Measurements from ENCODE around the gene ADIRF. TPM values are rescaled to one million over a fixed set of nuclear protein-coding genes. Genes with fewer than 3 reads are reported as not detected.

The ADIRF gene
- total and polyA plus RNA-seq, 10 of the 15 experiments (the other 5 are each of a cell fraction or from before 2014, with no cell fraction given) = 0.12 to 2.5 (median 0.70) TPM; not detected in 2

GRCh38 chr10:86960003-86960862 lies 8.0 kb upstream of the ADIRF start (continued):
- TF ChIP-seq JUNB (IDR thresholded peaks at IDR 0.05) (no peak), MAX (IDR thresholded peaks at IDR 0.05; ENCODE audit: low read depth, low read length) (peak; percentile 67; the same call in 1 of the 2 replicates), RCOR1 (conservative IDR thresholded peaks at IDR 0.05; ENCODE audit: low read depth, low read length) (no peak), IRF4 (IDR thresholded peaks at IDR 0.05; ENCODE audit: low read depth, low read length) (0 out of 2 replicates have a peak, but pooled peaks have one; percentile 36), SUZ12 (IDR thresholded peaks at IDR 0.05; ENCODE audit: unreplicated experiment) (no peak), NBN (IDR thresholded peaks at IDR 0.05) (peak; percentile 55; the same call in 1 of the 2 replicates), ATF7 (IDR thresholded peaks at IDR 0.05; ENCODE audit: low read depth) (no peak), SREBF2 (IDR thresholded peaks at IDR 0.05; ENCODE audit: low read length) (no peak), WRNIP1 (IDR thresholded peaks at IDR 0.05; ENCODE audit: borderline replicate concordance, low read depth, low read length) (no peak), HCFC1 (IDR thresholded peaks at IDR 0.05; ENCODE audit: low read length) (0 out of 2 replicates have a peak, but pooled peaks have one; percentile 13), GABPA (IDR thresholded peaks at IDR 0.05; ENCODE audit: low read depth) (no peak), ELK1 (IDR thresholded peaks at IDR 0.05; ENCODE audit: low read depth, low read length) (no peak), MEF2A (IDR thresholded peaks at IDR 0.05; ENCODE audit: insufficient read depth, low read depth, low read length) (no peak), ZBTB11 (CRISPR knock-in tag; IDR thresholded peaks at IDR 0.05) (no peak), POLR2AphosphoS2 (IDR thresholded peaks at IDR 0.05; ENCODE audit: low read depth, low read length) (no peak), BMI1 (IDR thresholded peaks at IDR 0.05; ENCODE audit: borderline replicate concordance) (no peak), NFYA (IDR thresholded peaks at IDR 0.05; ENCODE audit: borderline replicate concordance, low read depth, low read length) (no peak), ZZZ3 (IDR thresholded peaks at IDR 0.05; ENCODE audit: control insufficient read depth, insufficient read length, low read depth) (no peak)
- TF ChIP-seq, protein P1, sequence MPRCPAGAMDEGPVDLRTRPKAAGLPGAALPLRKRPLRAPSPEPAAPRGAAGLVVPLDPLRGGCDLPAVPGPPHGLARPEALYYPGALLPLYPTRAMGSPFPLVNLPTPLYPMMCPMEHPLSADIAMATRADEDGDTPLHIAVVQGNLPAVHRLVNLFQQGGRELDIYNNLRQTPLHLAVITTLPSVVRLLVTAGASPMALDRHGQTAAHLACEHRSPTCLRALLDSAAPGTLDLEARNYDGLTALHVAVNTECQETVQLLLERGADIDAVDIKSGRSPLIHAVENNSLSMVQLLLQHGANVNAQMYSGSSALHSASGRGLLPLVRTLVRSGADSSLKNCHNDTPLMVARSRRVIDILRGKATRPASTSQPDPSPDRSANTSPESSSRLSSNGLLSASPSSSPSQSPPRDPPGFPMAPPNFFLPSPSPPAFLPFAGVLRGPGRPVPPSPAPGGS (IDR thresholded peaks at IDR 0.05; ENCODE audit: borderline replicate concordance, insufficient read depth, low read depth, low read length, poor library complexity, severe bottlenecking) = no peak
- TF ChIP-seq, protein P2, sequence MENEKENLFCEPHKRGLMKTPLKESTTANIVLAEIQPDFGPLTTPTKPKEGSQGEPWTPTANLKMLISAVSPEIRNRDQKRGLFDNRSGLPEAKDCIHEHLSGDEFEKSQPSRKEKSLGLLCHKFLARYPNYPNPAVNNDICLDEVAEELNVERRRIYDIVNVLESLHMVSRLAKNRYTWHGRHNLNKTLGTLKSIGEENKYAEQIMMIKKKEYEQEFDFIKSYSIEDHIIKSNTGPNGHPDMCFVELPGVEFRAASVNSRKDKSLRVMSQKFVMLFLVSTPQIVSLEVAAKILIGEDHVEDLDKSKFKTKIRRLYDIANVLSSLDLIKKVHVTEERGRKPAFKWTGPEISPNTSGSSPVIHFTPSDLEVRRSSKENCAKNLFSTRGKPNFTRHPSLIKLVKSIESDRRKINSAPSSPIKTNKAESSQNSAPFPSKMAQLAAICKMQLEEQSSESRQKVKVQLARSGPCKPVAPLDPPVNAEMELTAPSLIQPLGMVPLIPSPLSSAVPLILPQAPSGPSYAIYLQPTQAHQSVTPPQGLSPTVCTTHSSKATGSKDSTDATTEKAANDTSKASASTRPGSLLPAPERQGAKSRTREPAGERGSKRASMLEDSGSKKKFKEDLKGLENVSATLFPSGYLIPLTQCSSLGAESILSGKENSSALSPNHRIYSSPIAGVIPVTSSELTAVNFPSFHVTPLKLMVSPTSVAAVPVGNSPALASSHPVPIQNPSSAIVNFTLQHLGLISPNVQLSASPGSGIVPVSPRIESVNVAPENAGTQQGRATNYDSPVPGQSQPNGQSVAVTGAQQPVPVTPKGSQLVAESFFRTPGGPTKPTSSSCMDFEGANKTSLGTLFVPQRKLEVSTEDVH (IDR thresholded peaks at IDR 0.05; ENCODE audit: low read depth, partially characterized antibody) = no peak

Measured in GM12878 (cell line).